Ramos (cell line): ENCODE measurements around the gene SIX3.

Experiments
- in situ Hi-C: fragments of 300-500 bp; cut with MboI; formaldehyde crosslinking; loops from one replicate; pipeline ENCODE4 v1.14.3; 2022; ENCODE audit warnings: low sequenced_read_pairs; ENCODE audit not compliant: unreplicated experiment

Gene SIX3

GRCh38 chr2:44942304-44943030 is 965 bp downstream of the SIX3 start:
- in situ Hi-C loops = no loop called here

- in situ Hi-C loops = no loop called here
Measured at GRCh38 chr2:44943031-44943692, 1.7 kb downstream of the SIX3 start.

GRCh38 chr2:44943693-44944101 is 2.2 kb downstream of the SIX3 start:
- in situ Hi-C loops = no loop called here

GRCh38 chr2:44944102-44944951 is 2.8 kb downstream of the SIX3 start:
- in situ Hi-C loops = no loop called here

- in situ Hi-C loops = no loop called here
Measured at GRCh38 chr2:44944952-44945612, 3.6 kb downstream of the SIX3 start.

- in situ Hi-C loops = no loop called here
Measured at GRCh38 chr2:44945676-44946371, 4.3 kb downstream of the SIX3 start.

- in situ Hi-C loops = no loop called here
Measured at GRCh38 chr2:44946372-44947027, 5.0 kb downstream of the SIX3 start.

- in situ Hi-C loops = no loop called here
Measured at GRCh38 chr2:44947028-44947375, 5.5 kb downstream of the SIX3 start.

GRCh38 chr2:44948565-44949328 is 7.2 kb downstream of the SIX3 start:
- in situ Hi-C loops = no loop called here

GRCh38 chr2:44949329-44950151 is 8.0 kb downstream of the SIX3 start:
- in situ Hi-C loops = loop anchor here (10.0 to 25.0 kb wide), 4 partner anchors 475 to 1062 kb away; no protein-coding TSS in a partner anchor

GRCh38 chr2:44950646-44951045 is 9.1 kb downstream of the SIX3 start:
- in situ Hi-C loops = loop anchor here (10.0 to 25.0 kb wide), 4 partner anchors 476 to 1063 kb away; no protein-coding TSS in a partner anchor

GRCh38 chr2:44951124-44951523 is 9.6 kb downstream of the SIX3 start:
- in situ Hi-C loops = loop anchor here (10.0 to 25.0 kb wide), 4 partner anchors 476 to 1064 kb away; no protein-coding TSS in a partner anchor

GRCh38 chr2:44951714-44952113 is 10.2 kb downstream of the SIX3 start:
- in situ Hi-C loops = loop anchor here (10.0 to 25.0 kb wide), 4 partner anchors 477 to 1064 kb away; no protein-coding TSS in a partner anchor

GRCh38 chr2:44952143-44952805 is 10.8 kb downstream of the SIX3 start:
- in situ Hi-C loops = loop anchor here (10.0 to 25.0 kb wide), 4 partner anchors 477 to 1065 kb away; no protein-coding TSS in a partner anchor

- in situ Hi-C loops = loop anchor here (10.0 to 25.0 kb wide), 4 partner anchors 478 to 1066 kb away; no protein-coding TSS in a partner anchor
Measured at GRCh38 chr2:44952806-44953498, 11.4 kb downstream of the SIX3 start.

GRCh38 chr2:44953499-44953883 is 12.0 kb downstream of the SIX3 start:
- in situ Hi-C loops = loop anchor here (10.0 to 25.0 kb wide), 4 partner anchors 479 to 1066 kb away; no protein-coding TSS in a partner anchor
